GM18868 (cell line): ENCODE data around the gene ATP5F1C.
"Not testable (repeated sequence)": the region's sequence is repeated elsewhere in the genome, so short reads cannot be mapped to it uniquely, and the experiment has no call there.

ENCODE experiments used
- ATAC-seq: cut with Tn5 transposase; IDR thresholded peaks from one replicate; pipeline ENCODE4 v1.9.1; 2021; ENCODE audit warnings: mild to moderate bottlenecking, moderate library complexity; ENCODE audit not compliant: unreplicated experiment

The ATP5F1C gene

GRCh38 chr10:7792541-7792940 lies 4.6 kb downstream of the ATP5F1C start:
- ATAC-seq, result no peak

- ATAC-seq, result no peak
These were observed 6.5 kb downstream of the ATP5F1C start for GRCh38 chr10:7794251-7795026.

DNA sequence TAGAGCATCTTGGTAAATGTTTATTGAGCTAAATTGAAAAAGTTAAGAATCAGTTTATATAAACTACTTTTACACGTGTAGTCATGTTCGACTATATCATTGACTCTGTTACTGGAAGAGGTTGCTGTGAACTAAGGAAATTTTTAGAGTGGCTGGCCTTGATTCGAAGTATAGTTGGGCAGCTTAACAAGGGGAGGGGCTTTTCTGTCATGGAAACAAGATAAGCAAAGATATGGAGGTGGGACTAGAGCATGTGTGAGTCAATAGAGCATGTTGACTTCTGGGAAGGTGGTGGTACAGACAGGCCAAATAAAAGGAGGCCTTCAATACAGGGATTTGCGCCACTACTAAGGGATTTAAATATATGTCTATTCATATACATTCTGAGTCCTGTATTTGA lies 7.6 kb downstream of the ATP5F1C start:
- ATAC-seq, result no peak

DNA sequence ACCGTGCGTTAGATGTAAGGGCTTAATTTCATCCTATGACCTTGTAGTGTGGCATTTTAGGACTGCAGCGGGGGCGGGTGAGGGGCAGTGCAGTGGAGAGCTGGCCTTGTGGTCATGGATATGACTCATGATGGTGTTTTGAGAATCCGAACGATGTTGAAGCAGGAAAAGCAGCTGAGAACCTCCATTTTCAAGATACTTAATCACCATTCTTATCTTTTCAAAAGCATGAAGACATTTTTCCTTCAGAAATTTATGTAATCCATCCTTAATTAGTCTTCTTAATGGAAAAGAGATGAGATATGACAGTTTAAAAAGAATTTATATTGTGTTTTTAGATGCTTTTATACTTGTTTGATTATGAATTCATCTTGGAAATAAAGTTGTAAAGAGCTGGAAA lies 9.6 kb downstream of the ATP5F1C start:
- no peak for ATAC-seq

GRCh38 chr10:7802606-7803005 lies 14.6 kb downstream of the ATP5F1C start:
- ATAC-seq, result no peak

GRCh38 chr10:7804216-7804615 lies 16.2 kb downstream of the ATP5F1C start:
- ATAC-seq, result no peak

GRCh38 chr10:7804741-7805140 lies 16.8 kb downstream of the ATP5F1C start:
- ATAC-seq, result no peak

GRCh38 chr10:7808686-7809267 lies 20.8 kb downstream of the ATP5F1C start:
- ATAC-seq, result no peak

GRCh38 chr10:7810443-7810842 lies 22.5 kb downstream of the ATP5F1C start:
- ATAC-seq, result no peak

DNA sequence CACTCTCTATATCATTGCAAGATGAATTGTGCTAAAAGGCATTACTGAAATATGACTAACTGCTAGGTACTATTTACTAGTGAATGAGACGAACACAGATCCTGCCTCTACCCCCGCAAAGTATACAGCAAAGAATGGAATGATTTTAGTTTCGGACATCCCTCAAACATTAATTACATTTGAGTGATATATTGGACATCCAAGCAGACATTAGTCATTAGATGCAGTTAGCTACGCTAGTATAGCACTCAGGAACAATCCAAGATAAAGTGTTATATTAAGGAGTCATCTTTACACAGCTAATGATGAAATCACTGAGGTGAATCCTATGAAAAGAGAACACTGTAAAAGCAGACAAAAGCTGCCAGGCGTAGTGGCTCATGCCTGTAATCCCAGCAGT lies 23.0 kb downstream of the ATP5F1C start:
- no peak for ATAC-seq

DNA sequence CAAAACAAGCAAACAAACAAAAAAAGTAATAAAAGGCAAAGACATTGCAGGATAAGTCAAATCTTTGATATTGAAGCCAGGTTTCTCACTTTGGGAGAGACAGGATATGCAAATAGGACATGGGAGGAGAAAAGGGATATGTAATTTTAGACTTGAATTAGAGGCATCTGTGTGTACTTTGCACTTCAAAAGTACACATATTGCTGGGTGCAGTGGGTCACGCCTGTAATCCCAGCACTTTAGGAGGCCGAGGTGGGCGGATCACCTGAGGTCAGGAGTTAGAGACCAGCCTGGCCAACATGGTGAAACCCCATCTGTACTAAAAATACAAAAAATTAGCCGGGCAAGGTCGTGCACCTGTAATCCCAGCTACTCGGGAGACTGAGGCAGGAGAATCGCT lies 23.8 kb downstream of the ATP5F1C start:
- not testable (repeated sequence) for ATAC-seq

DNA sequence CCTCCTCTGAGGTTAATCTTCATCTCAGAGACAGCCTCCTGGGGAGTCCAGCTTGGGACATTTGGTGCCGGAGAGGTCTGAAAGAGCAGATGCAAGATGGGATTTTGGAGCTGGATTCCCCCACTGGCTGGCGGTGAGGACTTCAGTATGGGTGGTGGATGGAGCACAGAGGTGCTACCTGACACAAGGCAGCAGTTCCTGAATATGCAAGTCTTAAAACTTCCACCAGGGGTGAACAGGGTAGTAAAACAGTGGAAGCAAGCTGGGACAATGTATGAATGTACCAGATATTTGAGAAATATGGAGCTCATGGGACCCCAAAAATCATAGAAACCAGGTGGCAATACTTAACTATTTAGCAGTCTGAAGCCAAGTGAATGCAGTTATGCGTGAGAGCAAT lies 25.5 kb downstream of the ATP5F1C start:
- ATAC-seq, result no peak

DNA sequence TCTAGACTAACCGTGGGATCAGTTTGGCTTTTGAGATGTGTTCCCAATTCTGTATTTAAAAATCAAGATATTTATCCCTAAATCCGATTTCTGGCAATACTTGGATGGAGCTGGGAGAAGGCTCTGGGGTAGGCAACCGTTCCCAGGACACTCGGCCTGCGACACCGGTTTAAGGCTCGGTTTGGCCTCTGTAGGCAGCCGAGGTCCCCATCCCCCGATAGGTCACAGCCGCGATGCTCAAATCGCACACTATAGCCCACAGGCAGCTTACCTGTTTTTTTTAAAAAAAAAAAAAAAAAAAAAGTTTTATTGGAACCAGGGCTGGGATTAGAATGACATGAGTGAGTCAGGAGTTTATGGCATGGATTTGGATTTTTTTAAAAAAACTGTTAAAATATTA lies 29.6 kb downstream of the ATP5F1C start:
- ATAC-seq, result no peak

DNA sequence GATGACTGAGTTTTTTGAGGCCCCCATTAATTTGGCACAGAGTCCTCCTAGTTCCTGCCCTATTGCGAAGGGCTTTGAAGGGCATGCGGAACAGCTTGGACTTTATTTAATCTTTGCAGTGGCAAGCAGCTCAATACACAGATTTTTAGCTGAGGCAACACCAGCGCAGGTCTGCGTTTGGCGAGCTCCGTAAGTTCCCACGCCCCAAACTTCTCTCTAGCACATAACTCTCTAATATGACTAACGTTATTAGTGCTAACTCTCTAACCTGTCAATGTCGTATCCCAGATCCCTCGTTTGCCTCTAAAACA lies 30.0 kb downstream of the ATP5F1C start:
- peak; percentile 19 for ATAC-seq

GRCh38 chr10:7818295-7819120 lies 30.5 kb downstream of the ATP5F1C start, which contains the start of gene TAF3:
TAF3 (plus strand) TSS chr10:7818505; CDS start chr10:7818710, 205 bp downstream.
- peak; percentile 89 for ATAC-seq

- peak; percentile 47 for ATAC-seq
These were observed 31.1 kb downstream of the ATP5F1C start for GRCh38 chr10:7819121-7819460.

DNA sequence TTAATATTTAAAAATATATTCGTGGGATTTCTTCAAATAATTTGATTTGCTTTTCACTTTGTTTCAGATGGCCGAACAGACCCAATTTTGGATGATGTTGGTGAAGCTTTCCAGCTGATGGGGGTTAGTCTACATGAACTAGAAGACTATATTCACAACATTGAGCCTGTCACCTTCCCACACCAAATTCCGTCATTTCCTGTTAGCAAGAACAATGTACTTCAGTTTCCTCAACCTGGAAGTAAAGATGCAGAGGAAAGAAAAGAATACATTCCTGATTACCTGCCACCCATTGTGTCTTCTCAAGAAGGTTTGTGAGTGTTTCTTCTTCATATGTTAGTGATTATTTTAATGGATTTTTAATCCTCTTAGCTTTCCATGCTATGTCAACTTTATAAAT lies 36.3 kb downstream of the ATP5F1C start:
- no peak for ATAC-seq

GRCh38 chr10:7826971-7827370 lies 39.0 kb downstream of the ATP5F1C start:
- no peak for ATAC-seq

DNA sequence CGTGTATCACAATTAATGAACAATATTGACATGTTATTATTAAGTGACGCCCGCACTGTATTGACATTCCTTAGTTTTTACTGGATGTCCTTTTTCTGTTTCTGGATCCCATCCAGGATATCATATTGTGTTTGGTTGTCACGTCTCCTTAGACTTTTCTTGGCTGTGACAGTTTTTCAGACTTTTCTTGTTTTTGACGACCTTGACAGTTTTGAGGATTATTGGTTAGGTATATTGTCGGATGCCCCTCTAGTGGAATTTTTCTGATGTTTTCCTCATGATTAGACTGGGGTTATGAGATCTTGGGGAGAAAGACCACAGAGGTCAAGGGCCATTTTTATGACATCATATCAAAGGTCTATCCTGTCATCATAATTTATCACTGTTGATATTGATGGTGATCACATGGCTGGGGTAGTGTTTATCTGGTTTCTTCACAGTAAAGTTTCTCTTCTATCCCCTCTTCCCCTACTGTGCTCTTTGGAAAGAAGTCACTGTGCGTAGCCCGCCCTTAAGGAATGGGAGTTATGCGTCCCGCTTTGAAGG lies 41.4 kb downstream of the ATP5F1C start:
- ATAC-seq, result no peak

- no peak for ATAC-seq
These were observed 44.1 kb downstream of the ATP5F1C start for GRCh38 chr10:7832060-7832459.

DNA sequence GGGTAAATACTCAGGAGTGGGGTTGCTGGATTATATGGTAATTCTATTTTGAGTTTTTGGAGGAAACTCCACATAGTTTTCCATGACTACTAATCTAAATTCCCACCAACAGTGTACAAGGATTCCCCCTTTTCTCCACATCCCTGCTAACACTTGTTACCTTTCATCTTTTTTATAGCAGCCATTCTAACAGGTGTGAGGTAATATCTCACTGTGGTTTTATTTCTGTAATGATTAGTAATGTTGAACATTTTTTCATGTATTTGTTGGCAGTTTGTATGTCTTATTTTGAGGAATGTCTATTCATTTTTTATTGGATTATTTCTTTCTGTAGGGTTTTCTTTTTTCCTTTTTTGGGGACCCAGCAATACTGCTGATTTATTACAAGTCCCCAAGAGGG lies 45.2 kb downstream of the ATP5F1C start:
- no peak for ATAC-seq

DNA sequence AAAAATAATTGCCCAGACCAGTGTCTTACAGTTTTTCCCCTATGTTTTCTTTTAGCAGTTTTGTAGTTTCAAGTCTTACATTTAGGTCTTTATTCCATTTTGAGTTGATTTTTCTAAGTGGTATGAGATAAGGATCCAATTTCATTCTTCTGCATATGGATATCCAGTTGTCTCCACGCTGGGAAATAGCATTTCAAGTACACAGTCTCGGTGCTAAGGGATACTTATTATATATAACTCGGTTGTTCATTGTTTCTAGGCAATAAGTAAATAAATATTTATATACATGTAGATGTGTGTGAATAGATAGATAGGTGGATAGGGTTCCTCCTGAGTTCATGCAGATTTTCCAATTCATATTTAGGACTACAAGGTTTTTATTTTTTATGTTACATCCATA lies 46.3 kb downstream of the ATP5F1C start:
- ATAC-seq, result no peak
